Measurements from ENCODE around the gene RANGAP1. TPM values are rescaled to one million over a fixed set of nuclear protein-coding genes. Genes with fewer than 3 reads are reported as not detected.
"Not testable (repeated sequence)": the region's sequence is repeated elsewhere in the genome, so short reads cannot be mapped to it uniquely, and the experiment has no call there.

RANGAP1 gene
- total and polyA plus RNA-seq, 2 experiments from 2014 or later: 43.3 to 125 TPM

GRCh38 chr22:41263704-41264103 lies 22.3 kb downstream of the RANGAP1 start:
- no peaks in the 10 kb centered on the region for H3K27me3 ChIP-seq
- no peak for DNase-seq (ENCODE audit: low read depth in 1 of 2, low spot score in 1 of 2)
- H3K9me3 ChIP-seq (ENCODE audit: low read depth): no peaks in the 10 kb centered on the region
- H3K36me3 ChIP-seq: peaks cover 56% of the 10 kb centered on the region
- no peak overlapping the region for H3K4me3 ChIP-seq
- TF ChIP-seq, protein P1, sequence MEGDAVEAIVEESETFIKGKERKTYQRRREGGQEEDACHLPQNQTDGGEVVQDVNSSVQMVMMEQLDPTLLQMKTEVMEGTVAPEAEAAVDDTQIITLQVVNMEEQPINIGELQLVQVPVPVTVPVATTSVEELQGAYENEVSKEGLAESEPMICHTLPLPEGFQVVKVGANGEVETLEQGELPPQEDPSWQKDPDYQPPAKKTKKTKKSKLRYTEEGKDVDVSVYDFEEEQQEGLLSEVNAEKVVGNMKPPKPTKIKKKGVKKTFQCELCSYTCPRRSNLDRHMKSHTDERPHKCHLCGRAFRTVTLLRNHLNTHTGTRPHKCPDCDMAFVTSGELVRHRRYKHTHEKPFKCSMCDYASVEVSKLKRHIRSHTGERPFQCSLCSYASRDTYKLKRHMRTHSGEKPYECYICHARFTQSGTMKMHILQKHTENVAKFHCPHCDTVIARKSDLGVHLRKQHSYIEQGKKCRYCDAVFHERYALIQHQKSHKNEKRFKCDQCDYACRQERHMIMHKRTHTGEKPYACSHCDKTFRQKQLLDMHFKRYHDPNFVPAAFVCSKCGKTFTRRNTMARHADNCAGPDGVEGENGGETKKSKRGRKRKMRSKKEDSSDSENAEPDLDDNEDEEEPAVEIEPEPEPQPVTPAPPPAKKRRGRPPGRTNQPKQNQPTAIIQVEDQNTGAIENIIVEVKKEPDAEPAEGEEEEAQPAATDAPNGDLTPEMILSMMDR (IDR thresholded peaks at IDR 0.05; ENCODE audit: low read depth, low read length): no peak
- H3K27ac ChIP-seq: no peak overlapping the region
- H3K4me1 ChIP-seq (ENCODE audit: low read depth): no peaks in the 10 kb centered on the region

DNA sequence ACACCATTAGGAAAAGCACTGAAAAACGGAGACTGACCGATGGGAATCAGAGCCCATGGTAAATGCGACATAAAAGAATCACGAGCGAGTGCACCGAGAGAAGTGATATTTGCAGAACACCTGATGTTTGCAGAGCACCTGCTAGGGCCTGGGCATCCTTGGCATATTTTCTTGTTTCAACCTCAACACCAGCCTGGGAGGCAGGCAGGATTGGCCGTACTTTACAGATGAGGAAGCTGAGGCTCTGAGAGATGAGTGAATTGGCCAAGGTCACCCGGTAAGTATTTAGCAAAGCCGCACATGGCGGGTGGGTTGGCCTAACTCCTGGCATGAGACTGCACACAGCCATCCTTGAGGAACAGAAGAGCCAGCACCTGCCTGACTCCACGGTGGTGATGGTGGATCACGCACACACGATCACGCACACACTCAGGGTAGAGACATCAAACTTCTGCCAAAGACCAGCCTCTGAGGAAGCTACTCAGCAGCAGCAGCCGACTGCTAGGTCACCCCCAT lies 23.7 kb downstream of the RANGAP1 start:
- no peak overlapping the region for H3K4me3 ChIP-seq
- no peak for DNase-seq (ENCODE audit: low read depth in 1 of 2, low spot score in 1 of 2)
- H3K27me3 ChIP-seq: no peaks in the 10 kb centered on the region
- TF ChIP-seq, protein P1 (IDR thresholded peaks at IDR 0.05; ENCODE audit: low read depth, low read length): no peak
- no peak overlapping the region for H3K27ac ChIP-seq
- H3K36me3 ChIP-seq: peaks cover 47% of the 10 kb centered on the region
- H3K4me1 ChIP-seq (ENCODE audit: low read depth): no peaks in the 10 kb centered on the region
- H3K9me3 ChIP-seq (ENCODE audit: low read depth): no peaks in the 10 kb centered on the region

- Histone ChIP-seq H3K9me3 (ENCODE audit: low read depth) (no peaks in the 10 kb centered on the region), H3K36me3 (peaks cover 50% of the 10 kb centered on the region), H3K27me3 (no peaks in the 10 kb centered on the region), H3K27ac (no peak overlapping the region), H3K4me3 (no peak overlapping the region), H3K4me1 (ENCODE audit: low read depth) (no peaks in the 10 kb centered on the region)
- TF ChIP-seq, protein P1 (IDR thresholded peaks at IDR 0.05; ENCODE audit: low read depth, low read length): no peak
- no peak for DNase-seq (ENCODE audit: low read depth in 1 of 2, low spot score in 1 of 2)
Observed at GRCh38 chr22:41261541-41262249, 24.3 kb downstream of the RANGAP1 start.

- H3K9me3 ChIP-seq (ENCODE audit: low read depth): no peaks in the 10 kb centered on the region
- DNase-seq (ENCODE audit: low read depth in 1 of 2, low spot score in 1 of 2): no peak
- TF ChIP-seq, protein P1 (IDR thresholded peaks at IDR 0.05; ENCODE audit: low read depth, low read length): no peak
- no peak overlapping the region for H3K27ac ChIP-seq
- H3K27me3 ChIP-seq: no peaks in the 10 kb centered on the region
- H3K36me3 ChIP-seq: peaks cover 57% of the 10 kb centered on the region
- no peak overlapping the region for H3K4me3 ChIP-seq
- no peaks in the 10 kb centered on the region for H3K4me1 ChIP-seq (ENCODE audit: low read depth)
Observed at GRCh38 chr22:41260871-41261270, 25.1 kb downstream of the RANGAP1 start.

- not testable (repeated sequence) for H3K4me3 ChIP-seq; DNase-seq (ENCODE audit: low read depth in 1 of 2, low spot score in 1 of 2); H3K9me3 ChIP-seq (ENCODE audit: low read depth); H3K4me1 ChIP-seq (ENCODE audit: low read depth); H3K27me3 ChIP-seq; H3K27ac ChIP-seq
- H3K36me3 ChIP-seq: peaks cover 60% of the 10 kb centered on the region
Observed at GRCh38 chr22:41259756-41260155, 26.2 kb downstream of the RANGAP1 start.

- Histone ChIP-seq H3K27ac (no peak overlapping the region), H3K36me3 (peaks cover 54% of the 10 kb centered on the region), H3K9me3 (ENCODE audit: low read depth) (no peaks in the 10 kb centered on the region), H3K27me3 (no peaks in the 10 kb centered on the region), H3K4me3 (no peak overlapping the region), H3K4me1 (ENCODE audit: low read depth) (no peaks in the 10 kb centered on the region)
- no peak for DNase-seq (ENCODE audit: low read depth in 1 of 2, low spot score in 1 of 2)
- TF ChIP-seq, protein P1 (IDR thresholded peaks at IDR 0.05; ENCODE audit: low read depth, low read length): no peak
Observed at GRCh38 chr22:41257696-41258095, 28.3 kb downstream of the RANGAP1 start.
